PFSK-1 (cell line): ENCODE measurements around the gene LAMC3.

Source experiments
- POLR2AphosphoS5 ChIP-seq: IDR thresholded peaks from 2 replicates; pipeline ENCODE4 v1.6.1; 2012; ENCODE audit warnings: low read depth, mild to moderate bottlenecking, control low read depth, low read length, moderate library complexity
- REST ChIP-seq, 2 experiments: IDR thresholded peaks; 2 replicates each; pipeline versions ENCODE4 v1.6.1 to v1.8.0; 2011 to 2012; ENCODE audit warnings: low read depth in 2 of 2, low read length in 2 of 2, control low read depth in 1 of 2, inconsistent platforms in 1 of 2, mild to moderate bottlenecking in 1 of 2, moderate library complexity in 1 of 2; ENCODE audit not compliant: insufficient read depth in 1 of 2
- SIN3A ChIP-seq: IDR thresholded peaks from 2 replicates; pipeline ENCODE4 v1.6.1; 2012; ENCODE audit warnings: mild to moderate bottlenecking, low read length, moderate library complexity, borderline replicate concordance; ENCODE audit not compliant: insufficient read depth
- TAF1 ChIP-seq: IDR thresholded peaks from 2 replicates; pipeline ENCODE4 v1.6.1; 2012; ENCODE audit warnings: low read length, control low read depth, borderline replicate concordance; ENCODE audit not compliant: insufficient read depth

GRCh38 chr9:131043646-131044045 lies 34.7 kb downstream of the LAMC3 start:
- TF ChIP-seq SIN3A: no peak
- no peak for TF ChIP-seq POLR2AphosphoS5
- no peak for TF ChIP-seq REST (IDR thresholded peaks at IDR 0.05; ENCODE audit: insufficient read depth in 1 of 2, low read depth in 2 of 2, low read length in 2 of 2)
- no peak for TF ChIP-seq TAF1
